PC-3 (cell line): ENCODE data around the gene TEDC1.

ENCODE experiments used
- EZH2 ChIP-seq: fragments of 300-600 bp; sonication (generic); IDR thresholded peaks from one replicate; pipeline ENCODE4 v1.6.1; 2017; ENCODE audit warnings: antibody characterized with exemption, mild to moderate bottlenecking, low read length; ENCODE audit not compliant: unreplicated experiment
- EZH2phosphoT487 ChIP-seq: fragments of 300-600 bp; sonication (generic); IDR thresholded peaks from 2 replicates; pipeline ENCODE4 v1.6.1; 2018; ENCODE audit warnings: mild to moderate bottlenecking, antibody characterized with exemption, low read length, borderline replicate concordance
- TF ChIP-seq, protein P1 (sequence below): fragments of 300-600 bp; sonication (generic); conservative IDR thresholded peaks from 2 replicates; pipeline ENCODE4 v1.5.1; 2017; ENCODE audit warnings: antibody characterized with exemption, low read depth, mild to moderate bottlenecking, low read length

- TF ChIP-seq EZH2phosphoT487 (no peak), EZH2 (no peak)
- TF ChIP-seq, protein P1, sequence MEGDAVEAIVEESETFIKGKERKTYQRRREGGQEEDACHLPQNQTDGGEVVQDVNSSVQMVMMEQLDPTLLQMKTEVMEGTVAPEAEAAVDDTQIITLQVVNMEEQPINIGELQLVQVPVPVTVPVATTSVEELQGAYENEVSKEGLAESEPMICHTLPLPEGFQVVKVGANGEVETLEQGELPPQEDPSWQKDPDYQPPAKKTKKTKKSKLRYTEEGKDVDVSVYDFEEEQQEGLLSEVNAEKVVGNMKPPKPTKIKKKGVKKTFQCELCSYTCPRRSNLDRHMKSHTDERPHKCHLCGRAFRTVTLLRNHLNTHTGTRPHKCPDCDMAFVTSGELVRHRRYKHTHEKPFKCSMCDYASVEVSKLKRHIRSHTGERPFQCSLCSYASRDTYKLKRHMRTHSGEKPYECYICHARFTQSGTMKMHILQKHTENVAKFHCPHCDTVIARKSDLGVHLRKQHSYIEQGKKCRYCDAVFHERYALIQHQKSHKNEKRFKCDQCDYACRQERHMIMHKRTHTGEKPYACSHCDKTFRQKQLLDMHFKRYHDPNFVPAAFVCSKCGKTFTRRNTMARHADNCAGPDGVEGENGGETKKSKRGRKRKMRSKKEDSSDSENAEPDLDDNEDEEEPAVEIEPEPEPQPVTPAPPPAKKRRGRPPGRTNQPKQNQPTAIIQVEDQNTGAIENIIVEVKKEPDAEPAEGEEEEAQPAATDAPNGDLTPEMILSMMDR = no peak
Measured at GRCh38 chr14:105497671-105498429, 6.8 kb downstream of the TEDC1 start.
